HG03354 (cell line): Measurements from ENCODE around the gene FAM120B.
"Not testable (repeated sequence)": the region's sequence is repeated elsewhere in the genome, so short reads cannot be mapped to it uniquely, and the experiment has no call there.

Experiments used
- ATAC-seq: cut with Tn5 transposase; IDR thresholded peaks from one replicate; pipeline ENCODE4 v1.9.1; 2021; ENCODE audit warnings: mild to moderate bottlenecking; ENCODE audit not compliant: unreplicated experiment, poor library complexity, severe bottlenecking

Gene FAM120B

GRCh38 chr6:170347975-170348374, 41.4 kb downstream of the FAM120B start:
- no peak for ATAC-seq

- ATAC-seq = not testable (repeated sequence)
These were observed 44.9 kb downstream of the FAM120B start for GRCh38 chr6:170351456-170351855.

GRCh38 chr6:170355190-170355589, 48.6 kb downstream of the FAM120B start:
- not testable (repeated sequence) for ATAC-seq

GRCh38 chr6:170355661-170356060, 49.1 kb downstream of the FAM120B start:
- no peak for ATAC-seq

GRCh38 chr6:170357812-170358211, 51.3 kb downstream of the FAM120B start:
- ATAC-seq = no peak

- ATAC-seq = no peak
These were observed 51.9 kb downstream of the FAM120B start for GRCh38 chr6:170358496-170358895.

GRCh38 chr6:170360476-170360875, 53.9 kb downstream of the FAM120B start:
- ATAC-seq = no peak

GRCh38 chr6:170361335-170361734, 54.8 kb downstream of the FAM120B start:
- ATAC-seq = no peak

GRCh38 chr6:170362121-170362520, 55.6 kb downstream of the FAM120B start:
- ATAC-seq = no peak

- ATAC-seq = no peak
These were observed 56.7 kb downstream of the FAM120B start for GRCh38 chr6:170363255-170363654.

GRCh38 chr6:170365121-170365520, 58.6 kb downstream of the FAM120B start:
- ATAC-seq = no peak

GRCh38 chr6:170365593-170365992, 59.0 kb downstream of the FAM120B start:
- no peak for ATAC-seq

GRCh38 chr6:170366248-170366960, 59.8 kb downstream of the FAM120B start:
- no peak for ATAC-seq

GRCh38 chr6:170367241-170367640, 60.7 kb downstream of the FAM120B start:
- ATAC-seq = no peak

- no peak for ATAC-seq
These were observed 62.0 kb downstream of the FAM120B start for GRCh38 chr6:170368544-170368943.

- ATAC-seq = no peak
These were observed 62.8 kb downstream of the FAM120B start for GRCh38 chr6:170369403-170369802.

GRCh38 chr6:170370416-170370815, 63.9 kb downstream of the FAM120B start:
- no peak for ATAC-seq

- no peak for ATAC-seq
These were observed 64.5 kb downstream of the FAM120B start for GRCh38 chr6:170371080-170371479.

- no peak for ATAC-seq
These were observed 65.0 kb downstream of the FAM120B start for GRCh38 chr6:170371588-170371987.

- no peak for ATAC-seq
These were observed 66.1 kb downstream of the FAM120B start for GRCh38 chr6:170372380-170373325.
